Measurements from ENCODE around the gene POTEH.
"Not testable (repeated sequence)": the region's sequence is repeated elsewhere in the genome, so short reads cannot be mapped to it uniquely, and the experiment has no call there.

The POTEH gene

GRCh38 chr22:15689749-15690125, at the start of gene POTEH:
Gene POTEH, plus strand, starts transcription at chr22:15690026. Its CDS starts 52 bp downstream, at chr22:15690078.
- FAIRE-seq = not testable (repeated sequence)

DNA sequence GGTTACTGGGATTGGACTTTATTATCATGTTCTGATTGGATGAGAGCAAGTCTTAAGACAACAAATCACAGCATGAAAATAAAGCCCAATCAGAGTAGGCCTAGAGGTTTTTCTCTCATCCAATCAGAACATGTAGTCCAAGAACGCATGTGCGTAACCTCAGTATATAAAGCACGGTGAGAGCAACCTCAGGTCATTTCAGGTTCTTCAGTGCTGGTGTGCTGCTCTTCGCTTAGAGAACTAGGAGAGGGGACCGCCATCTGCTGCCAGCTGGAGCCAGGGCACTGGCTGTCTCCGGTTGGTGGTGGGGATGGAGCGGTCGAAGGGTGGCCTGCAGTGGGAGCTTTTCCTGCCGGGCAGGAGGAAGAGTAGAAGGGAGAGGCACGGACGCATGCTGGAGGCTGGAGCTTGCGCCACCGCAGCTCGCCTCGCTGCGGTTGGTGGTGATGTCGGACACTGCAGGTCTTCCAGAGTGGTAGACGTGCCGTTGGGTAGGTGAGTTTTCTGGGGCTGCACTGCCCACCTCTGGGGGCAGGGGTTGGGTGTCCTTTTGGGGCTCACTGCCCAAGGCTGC, 47.5 kb upstream of the POTEH start:
- not testable (repeated sequence) for FAIRE-seq

- FAIRE-seq = not testable (repeated sequence)
Measured at GRCh38 chr22:15651954-15652353, 37.9 kb upstream of the POTEH start.

- FAIRE-seq = not testable (repeated sequence)
Measured at GRCh38 chr22:15652738-15653137, 37.1 kb upstream of the POTEH start.

DNA sequence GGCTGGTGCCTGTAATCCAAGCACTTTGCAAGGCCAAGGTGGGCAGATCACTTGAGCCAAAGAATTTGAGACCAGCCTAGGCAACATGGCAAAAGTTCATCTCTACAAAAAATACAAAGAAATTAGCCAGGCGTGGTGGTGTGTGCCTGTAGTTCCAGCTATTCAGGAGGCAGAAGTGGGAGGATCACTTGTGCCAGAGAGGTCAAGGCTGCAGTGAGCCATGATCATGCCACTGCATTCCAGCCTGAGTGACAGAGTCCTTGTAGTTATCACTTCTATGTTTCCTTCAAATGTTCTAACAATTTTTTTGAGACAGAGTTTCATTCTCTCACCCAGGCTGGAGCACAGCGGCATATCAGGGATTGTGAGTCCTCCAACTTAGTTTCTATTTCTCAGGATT, 36.6 kb upstream of the POTEH start:
- FAIRE-seq = not testable (repeated sequence)

- FAIRE-seq = not testable (repeated sequence)
Measured at GRCh38 chr22:15661102-15661501, 28.7 kb upstream of the POTEH start.

DNA sequence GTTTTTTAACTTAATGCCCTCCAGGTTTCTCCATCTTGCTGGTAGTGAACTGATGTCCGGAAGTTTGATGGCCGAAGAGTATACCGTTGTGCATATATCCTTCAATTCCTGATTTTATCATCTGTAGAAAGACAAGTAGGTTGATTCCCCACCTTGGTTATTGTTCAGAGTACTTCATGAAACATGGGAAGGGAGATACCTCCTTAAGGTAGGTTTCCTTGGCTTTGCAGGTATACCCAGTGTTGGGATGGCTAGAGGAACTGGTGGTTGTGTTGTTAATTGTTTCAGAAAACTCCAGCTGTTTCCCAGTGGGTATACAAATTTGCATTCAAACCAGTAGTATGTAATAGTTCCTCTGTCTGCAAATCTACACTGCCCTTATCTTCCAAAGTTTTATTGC, 25.1 kb upstream of the POTEH start:
- not testable (repeated sequence) for FAIRE-seq

GRCh38 chr22:15665478-15665877, 24.3 kb upstream of the POTEH start:
- not testable (repeated sequence) for FAIRE-seq

GRCh38 chr22:15669430-15669829, 20.4 kb upstream of the POTEH start:
- not testable (repeated sequence) for FAIRE-seq

DNA sequence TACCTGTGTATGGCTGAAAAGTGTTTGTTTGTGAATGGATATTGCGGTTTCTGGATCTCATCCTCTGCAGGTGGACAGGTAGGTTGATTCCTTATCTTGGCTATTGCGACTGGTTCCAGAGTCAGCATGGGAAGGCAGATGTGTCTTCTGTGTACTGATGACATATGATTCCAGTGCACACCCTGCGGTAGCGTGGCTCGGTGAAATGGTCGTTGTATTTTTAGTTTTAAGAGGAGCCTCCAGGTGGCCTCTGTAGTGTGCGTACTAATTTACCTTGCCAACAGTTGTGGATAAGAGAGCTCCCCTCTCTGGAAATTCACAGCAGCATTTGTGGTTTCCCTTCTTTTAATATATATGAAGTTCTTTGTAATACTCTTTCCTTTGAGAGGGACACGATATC, 10.1 kb upstream of the POTEH start:
- not testable (repeated sequence) for FAIRE-seq

GRCh38 chr22:15684115-15684514, 5.7 kb upstream of the POTEH start:
- not testable (repeated sequence) for FAIRE-seq

- not testable (repeated sequence) for FAIRE-seq
Measured at GRCh38 chr22:15684695-15685094, 5.1 kb upstream of the POTEH start.

DNA sequence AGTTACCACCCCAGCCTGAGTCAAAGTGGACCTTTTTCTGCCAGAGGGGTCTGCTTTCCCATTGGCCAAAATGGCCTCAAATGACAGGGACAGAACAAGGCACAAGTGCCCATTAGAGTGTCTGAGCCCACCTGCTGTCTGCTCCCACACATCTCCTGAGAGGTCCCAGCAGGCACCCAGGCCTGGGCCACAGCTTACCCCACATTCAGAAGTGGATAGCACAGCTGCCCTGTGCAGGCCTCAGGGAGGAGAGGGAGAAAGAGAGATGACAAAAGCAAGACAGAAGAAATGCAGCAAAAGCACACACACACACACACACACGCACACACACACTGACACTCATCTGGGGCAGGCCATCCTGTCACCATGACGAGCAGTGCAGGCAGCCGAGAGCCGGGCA, 4.2 kb upstream of the POTEH start:
- not testable (repeated sequence) for FAIRE-seq

DNA sequence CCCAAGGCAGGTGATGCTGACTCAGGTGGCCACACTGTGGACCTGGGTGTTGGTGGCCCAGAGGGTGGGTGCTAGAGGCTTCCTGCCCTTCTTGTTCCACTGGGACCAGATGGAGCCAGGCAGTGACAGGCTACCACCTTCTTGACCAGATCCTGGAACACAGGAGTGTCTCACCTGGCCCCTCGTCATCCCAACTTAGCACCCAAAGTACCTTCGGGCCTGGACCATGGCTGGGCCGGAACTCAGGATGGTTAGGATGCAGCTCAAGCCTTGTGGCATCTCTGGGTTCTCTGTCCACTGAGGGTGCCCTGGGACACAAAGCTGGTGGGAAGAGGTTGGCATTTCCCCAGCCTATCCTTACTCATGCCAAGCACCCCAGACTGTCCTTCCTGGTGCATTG, 2.7 kb upstream of the POTEH start:
- not testable (repeated sequence) for FAIRE-seq

DNA sequence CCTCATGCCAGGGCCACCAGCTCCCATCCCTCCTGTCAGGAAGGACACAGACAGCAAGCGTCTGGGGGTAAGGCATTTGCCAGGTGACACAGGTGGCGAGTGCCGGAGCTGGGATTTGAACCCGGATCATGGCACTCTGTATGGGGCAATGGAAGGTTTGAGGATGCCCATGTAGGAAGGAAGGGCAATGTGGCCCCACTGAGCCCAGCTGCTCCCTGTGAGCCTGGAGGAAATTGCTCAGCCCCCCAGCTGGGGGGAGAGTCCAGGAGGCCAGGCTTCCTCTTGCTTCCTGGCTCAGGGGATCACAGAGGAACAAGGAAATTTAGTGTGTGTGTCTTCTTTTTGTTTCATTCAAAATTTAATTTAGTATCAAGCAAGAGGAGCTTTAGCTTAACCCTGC, 2.1 kb upstream of the POTEH start:
- FAIRE-seq = not testable (repeated sequence)

DNA sequence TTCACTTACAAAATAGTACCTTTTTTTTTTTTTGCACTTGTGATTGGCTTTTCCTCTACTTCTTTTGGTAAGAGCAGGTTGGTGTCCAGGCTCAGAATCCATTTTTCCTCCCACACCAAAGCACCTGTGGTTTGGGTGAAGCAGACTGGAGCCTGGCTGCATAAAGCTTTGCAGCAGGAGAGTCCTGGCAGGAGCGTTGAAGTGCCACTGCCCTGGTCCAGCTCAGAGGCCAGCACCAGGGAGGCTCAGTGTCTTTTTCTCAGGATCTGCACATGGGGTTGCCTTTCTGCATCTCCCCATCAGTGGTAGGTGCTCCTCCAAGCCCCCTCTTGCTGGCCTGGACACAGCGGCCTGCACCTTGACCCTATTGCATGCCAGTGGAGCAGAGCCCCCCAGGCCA, 1.7 kb upstream of the POTEH start:
- not testable (repeated sequence) for FAIRE-seq

GRCh38 chr22:15689012-15689748, 646 bp upstream of the POTEH start:
- not testable (repeated sequence) for FAIRE-seq

- FAIRE-seq = not testable (repeated sequence)
Measured at GRCh38 chr22:15713600-15713999, 23.8 kb downstream of the POTEH start.

DNA sequence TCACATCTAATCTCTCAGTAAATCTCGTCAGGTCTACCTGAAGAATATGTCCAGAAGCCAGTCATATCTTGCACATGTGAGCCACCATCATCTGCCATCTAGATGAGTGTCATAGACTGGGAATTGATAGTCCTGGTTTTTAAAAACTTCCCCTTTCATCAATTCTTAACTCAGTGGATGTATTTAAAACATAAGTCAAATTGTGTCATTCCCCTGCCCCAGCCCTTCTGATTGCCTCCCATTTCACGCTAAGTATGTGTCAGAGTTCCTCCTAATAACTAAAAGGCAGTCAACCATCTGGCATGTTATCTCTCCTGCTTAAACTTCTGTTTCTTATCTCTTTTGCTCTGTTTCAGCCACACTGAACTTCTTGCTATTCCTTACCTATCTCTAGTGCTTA, 24.3 kb downstream of the POTEH start:
- not testable (repeated sequence) for FAIRE-seq

DNA sequence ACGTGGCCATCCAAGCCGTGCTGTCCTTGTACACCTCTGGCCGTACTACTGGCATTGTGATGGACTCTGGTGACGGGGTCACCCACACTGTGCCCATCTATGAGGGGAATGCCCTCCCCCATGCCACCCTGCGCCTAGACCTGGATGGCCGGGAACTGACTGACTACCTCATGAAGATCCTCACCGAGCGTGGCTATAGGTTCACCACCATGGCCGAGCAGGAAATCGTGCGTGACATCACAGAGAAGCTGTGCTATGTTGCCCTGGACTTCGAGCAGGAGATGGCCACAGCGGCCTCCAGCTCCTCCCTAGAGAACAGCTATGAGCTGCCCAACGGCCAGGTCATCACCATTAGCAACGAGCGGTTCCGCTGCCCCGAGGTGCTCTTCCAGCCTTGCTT, 32.1 kb downstream of the POTEH start:
- FAIRE-seq = not testable (repeated sequence)

- not testable (repeated sequence) for FAIRE-seq
Measured at GRCh38 chr22:15729209-15729917, 39.5 kb downstream of the POTEH start.

DNA sequence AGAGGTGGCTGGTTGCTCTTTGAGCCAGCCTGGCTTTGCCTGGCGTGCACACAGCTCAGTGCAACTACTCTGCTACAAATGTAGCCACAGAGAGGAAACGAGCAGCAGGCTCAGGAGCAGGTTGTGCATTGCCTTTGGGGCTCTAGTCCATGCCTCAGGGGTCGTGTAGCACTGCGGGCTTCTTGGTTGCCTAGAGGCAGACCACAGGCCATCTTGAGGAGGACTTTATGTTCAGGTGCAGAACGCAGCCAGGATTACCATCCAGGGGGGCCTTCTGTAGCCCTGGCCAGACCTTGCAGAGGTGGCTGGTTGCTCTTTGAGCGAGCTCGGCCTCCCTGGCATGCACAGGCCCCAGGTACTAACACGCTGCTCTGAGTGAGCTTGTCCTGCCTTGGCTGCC, 41.2 kb downstream of the POTEH start:
- not testable (repeated sequence) for FAIRE-seq

DNA sequence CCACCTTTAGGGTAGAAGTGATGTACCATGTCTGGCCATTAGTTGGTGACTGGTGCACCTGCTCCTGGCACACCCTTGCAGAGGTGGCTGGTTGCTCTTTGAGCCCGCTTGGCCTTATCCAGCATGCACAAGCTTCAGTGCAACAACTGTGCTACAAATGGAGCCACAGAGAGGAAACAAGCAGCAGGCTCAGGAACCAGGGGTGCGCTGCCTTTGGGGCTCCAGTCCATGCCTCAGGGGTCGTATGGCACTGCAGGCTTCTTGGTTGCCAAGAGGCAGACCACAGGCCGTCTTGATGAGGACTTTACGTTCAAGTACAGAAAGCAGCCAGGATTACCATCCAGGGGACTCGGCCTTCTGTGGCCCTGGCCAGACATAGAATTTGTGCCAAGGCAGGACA, 44.6 kb downstream of the POTEH start:
- not testable (repeated sequence) for FAIRE-seq
